Lower leg skin (tissue), 4 donors: Measurements from ENCODE around the gene CREB5. TPM values are rescaled to one million over a fixed set of nuclear protein-coding genes. Genes with fewer than 3 reads are reported as not detected.

ENCODE experiments used
- DNase-seq, 2 donors: peaks; one replicate each; pipeline ENCODE4 v3.0.0-alpha.2; 2019; ENCODE audit warnings: low spot score in 2 of 2
- H3K4me3 ChIP-seq: fragments of 200-600 bp; sonication (generic); 2 replicates; pipeline ENCODE4 v1.5.1; 2017; ENCODE audit warnings: mild to moderate bottlenecking, low read depth; ENCODE audit not compliant: poor library complexity, severe bottlenecking
- POLR2A ChIP-seq, 2 donors: fragments of 450-650 bp; IDR thresholded peaks; one replicate each; pipeline ENCODE4 v1.6.1; 2016 to 2017; ENCODE audit warnings: antibody characterized with exemption in 2 of 2, mild to moderate bottlenecking in 1 of 2, moderate library complexity in 1 of 2
- WGBS, 2 donors: methylation state at CpG; one replicate each; pipeline ENCODE4 v1.1.5; 2018; 5-methylcytosine and 5-hydroxymethylcytosine counted together
- intact Hi-C: fragments of 100-400 bp; cut with DNase I; formaldehyde crosslinking; loops from one replicate; pipeline ENCODE4 v1.15.0; 2023; ENCODE audit warnings: low total_unique reads
- total RNA-seq, 4 donors: library from RNA; depleted of rRNA; stranded (reverse); fragments of >200 nt; gene quantifications; one replicate each; pipeline ENCODE4 v1.1.0, GENCODE V29; 2016
- TF ChIP-seq, protein P1 (sequence below), 3 donors: fragments of 450-650 bp; IDR thresholded peaks; one replicate each; pipeline ENCODE4 v1.5.1; 2016; ENCODE audit warnings: antibody characterized with exemption in 3 of 3, mild to moderate bottlenecking in 3 of 3, moderate library complexity in 2 of 3

Gene CREB5
- total RNA-seq, 4 donors from 2014 or later, result 2.5 to 15.0 (median 5.4) TPM

DNA sequence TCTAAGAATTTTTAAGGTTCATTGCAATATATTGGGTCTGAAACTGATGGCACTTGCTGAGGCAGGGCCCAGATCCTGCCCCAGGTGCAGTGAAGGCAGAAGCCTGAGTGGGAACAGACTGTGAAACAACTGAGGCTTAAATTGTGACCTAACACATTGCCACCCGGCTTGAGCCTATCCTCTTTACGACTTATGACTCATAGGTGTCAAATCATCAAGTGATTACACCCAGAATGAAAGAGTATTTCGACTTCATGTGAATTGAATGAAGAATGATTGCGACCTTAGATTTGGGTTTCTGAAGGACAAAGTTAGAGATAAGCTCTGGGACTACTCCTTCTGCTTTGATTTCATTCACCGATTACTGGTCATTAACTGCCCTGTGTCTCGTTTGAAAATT is 200.9 kb downstream of the CREB5 start:
- no peak overlapping the region for H3K4me3 ChIP-seq
- TF ChIP-seq, protein P1, sequence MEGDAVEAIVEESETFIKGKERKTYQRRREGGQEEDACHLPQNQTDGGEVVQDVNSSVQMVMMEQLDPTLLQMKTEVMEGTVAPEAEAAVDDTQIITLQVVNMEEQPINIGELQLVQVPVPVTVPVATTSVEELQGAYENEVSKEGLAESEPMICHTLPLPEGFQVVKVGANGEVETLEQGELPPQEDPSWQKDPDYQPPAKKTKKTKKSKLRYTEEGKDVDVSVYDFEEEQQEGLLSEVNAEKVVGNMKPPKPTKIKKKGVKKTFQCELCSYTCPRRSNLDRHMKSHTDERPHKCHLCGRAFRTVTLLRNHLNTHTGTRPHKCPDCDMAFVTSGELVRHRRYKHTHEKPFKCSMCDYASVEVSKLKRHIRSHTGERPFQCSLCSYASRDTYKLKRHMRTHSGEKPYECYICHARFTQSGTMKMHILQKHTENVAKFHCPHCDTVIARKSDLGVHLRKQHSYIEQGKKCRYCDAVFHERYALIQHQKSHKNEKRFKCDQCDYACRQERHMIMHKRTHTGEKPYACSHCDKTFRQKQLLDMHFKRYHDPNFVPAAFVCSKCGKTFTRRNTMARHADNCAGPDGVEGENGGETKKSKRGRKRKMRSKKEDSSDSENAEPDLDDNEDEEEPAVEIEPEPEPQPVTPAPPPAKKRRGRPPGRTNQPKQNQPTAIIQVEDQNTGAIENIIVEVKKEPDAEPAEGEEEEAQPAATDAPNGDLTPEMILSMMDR (IDR thresholded peaks at IDR 0.05), result no peak
- TF ChIP-seq POLR2A (IDR thresholded peaks at IDR 0.05), result no peak
- WGBS, 2 donors, result 75 to 79% methylated on average over 6 of the region's 6 CpGs
- intact Hi-C loops, result no loop called here
- DNase-seq, result no peak

DNA sequence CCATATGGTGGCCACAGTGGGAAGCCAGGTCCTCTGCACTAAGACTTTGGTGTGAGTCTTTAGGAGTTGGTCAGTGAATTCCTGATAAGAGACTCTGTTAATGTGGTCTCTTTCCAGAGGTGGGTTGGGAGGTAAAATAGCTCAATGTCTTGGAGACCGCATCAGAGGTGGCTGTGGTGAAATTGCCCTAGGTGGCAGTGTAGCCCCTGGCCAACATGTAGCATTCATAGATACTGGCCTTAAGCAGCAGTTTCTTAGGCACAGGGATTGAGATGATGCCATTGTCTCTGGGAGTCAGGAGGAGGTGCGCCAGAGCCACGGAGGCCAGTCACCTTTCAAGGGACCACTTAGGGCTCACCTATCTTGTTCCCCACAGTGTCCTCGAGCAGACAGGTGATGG is 202.8 kb downstream of the CREB5 start:
- H3K4me3 ChIP-seq, result no peak overlapping the region
- 87 to 92% methylated on average over 4 of the region's 4 CpGs for WGBS, 2 donors
- intact Hi-C loops, result no loop called here
- DNase-seq, result no peak
- TF ChIP-seq, protein P1 (IDR thresholded peaks at IDR 0.05), result no peak
- no peak for TF ChIP-seq POLR2A (IDR thresholded peaks at IDR 0.05)

DNA sequence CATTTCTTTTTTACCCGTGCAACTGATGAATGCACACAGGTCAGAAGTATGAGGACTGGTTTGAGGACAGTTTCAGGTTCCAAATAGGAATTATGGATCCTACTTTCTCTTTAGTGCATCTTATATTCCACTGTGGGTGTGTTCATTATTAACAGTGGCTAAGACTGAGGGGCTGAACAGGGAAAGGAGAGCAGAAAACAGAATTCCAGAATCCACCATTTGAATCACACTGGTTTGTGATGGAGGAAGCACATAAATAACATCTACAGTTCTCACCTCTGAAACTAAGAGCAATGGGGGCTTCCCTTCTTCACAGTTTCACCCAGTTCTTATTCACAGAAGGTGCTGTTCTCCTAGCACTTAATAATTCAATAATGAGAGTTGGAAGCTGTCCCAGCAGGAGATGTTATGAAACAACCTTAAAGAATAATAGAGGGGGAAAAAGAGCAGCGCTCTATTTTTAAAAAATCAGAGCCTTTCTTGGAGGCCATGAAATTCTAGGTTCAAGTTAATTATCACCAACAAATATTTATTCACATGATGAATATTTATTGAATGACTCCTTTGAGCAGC is 205.1 kb downstream of the CREB5 start:
- no peak for DNase-seq
- no peak overlapping the region for H3K4me3 ChIP-seq
- TF ChIP-seq, protein P1 (IDR thresholded peaks at IDR 0.05), result no peak
- no peak for TF ChIP-seq POLR2A (IDR thresholded peaks at IDR 0.05)
- intact Hi-C loops, result no loop called here
- WGBS, 2 donors, result 93 to 94% methylated on average over 2 of the region's 2 CpGs

DNA sequence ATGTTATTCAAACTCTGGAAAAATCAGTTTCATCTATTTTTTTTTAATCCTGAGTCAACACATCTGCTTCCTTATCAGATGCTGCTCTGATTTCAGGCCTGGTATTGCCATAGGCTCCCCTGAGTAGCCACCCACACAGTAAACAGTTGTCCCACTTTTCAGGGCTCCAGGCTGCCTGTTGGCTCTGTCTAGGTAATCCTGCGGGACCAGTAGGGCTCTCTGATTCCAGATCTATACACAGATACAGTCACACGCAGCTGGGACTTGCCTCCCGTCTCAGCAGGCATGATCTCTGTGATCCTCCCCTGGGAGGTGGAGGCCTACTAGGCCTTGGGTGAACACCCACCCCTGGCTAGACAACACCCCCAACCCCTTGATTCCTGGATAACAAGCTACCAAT is 206.1 kb downstream of the CREB5 start:
- DNase-seq, result no peak
- intact Hi-C loops, result no loop called here
- no peak overlapping the region for H3K4me3 ChIP-seq
- 51 to 76% methylated on average over 3 of the region's 3 CpGs for WGBS, 2 donors
- TF ChIP-seq POLR2A (IDR thresholded peaks at IDR 0.05), result no peak
- TF ChIP-seq, protein P1 (IDR thresholded peaks at IDR 0.05), result no peak

DNA sequence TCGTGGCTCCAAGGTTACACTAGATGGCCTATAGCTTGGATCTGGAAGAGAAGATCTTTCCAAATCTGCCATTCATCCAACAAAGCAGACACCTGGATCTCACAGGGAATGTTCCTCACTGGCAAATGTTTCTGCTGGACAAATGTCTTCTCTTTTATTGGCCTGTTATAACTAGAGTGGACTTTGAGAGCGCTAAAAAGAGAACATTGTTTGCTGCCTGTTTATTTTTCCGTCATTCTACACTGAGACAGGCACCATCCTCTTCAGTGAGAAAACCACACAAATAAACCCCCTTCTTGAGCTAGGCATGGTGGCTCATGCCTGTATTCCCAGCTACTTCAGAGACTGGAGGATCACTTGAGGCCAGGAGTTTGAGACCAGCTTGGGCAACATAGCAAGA is 206.9 kb downstream of the CREB5 start:
- TF ChIP-seq, protein P1 (IDR thresholded peaks at IDR 0.05), result no peak
- no peak for TF ChIP-seq POLR2A (IDR thresholded peaks at IDR 0.05)
- no peak overlapping the region for H3K4me3 ChIP-seq
- DNase-seq, result no peak
- intact Hi-C loops, result no loop called here
- WGBS, 2 donors, result 98 to 99% methylated on average over 3 of the region's 3 CpGs

DNA sequence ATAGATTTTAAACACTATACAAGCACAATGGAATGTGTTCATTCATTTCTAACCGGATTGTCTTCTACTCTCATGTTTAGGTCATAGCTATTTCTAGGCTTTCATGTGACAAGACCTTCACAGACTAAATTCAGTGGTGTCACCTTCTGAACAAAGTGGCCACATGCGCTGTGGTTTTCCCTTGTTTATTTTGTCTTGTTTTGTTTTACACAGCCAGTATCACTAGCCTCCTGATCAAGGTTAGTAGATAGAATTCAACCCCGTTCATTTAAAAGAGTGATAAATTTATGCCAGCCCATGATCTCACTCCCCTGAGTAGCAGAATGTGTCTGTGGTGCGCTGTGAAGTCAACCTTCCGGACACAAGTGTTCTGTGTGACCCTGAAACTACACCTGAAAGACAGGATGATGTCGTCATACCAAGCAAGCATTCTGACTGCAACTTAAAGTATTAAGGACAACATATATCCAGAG is 209.1 kb downstream of the CREB5 start:
- 87 to 89% methylated on average over 6 of the region's 6 CpGs for WGBS, 2 donors
- no peak overlapping the region for H3K4me3 ChIP-seq
- intact Hi-C loops, result no loop called here
- TF ChIP-seq POLR2A (IDR thresholded peaks at IDR 0.05), result no peak
- TF ChIP-seq, protein P1 (IDR thresholded peaks at IDR 0.05), result no peak
- no peak for DNase-seq
